Duodenal mucosa (tissue), 2 donors: ENCODE results near the gene CYBB.
A peak's percentile ranks its signal among the peaks of the same experiment; 100 is the strongest.

Experiments
- H3K27ac ChIP-seq: one replicate; pipeline ENCODE4 v1.7.0; 2013; ENCODE audit warnings: low read depth, low read length
- H3K27me3 ChIP-seq, 2 donors: one replicate each; pipeline ENCODE4 v1.7.0; 2013; ENCODE audit warnings: low read length in 2 of 2, control low read depth in 1 of 2; ENCODE audit not compliant: insufficient read depth in 2 of 2, control insufficient read depth in 1 of 2
- H3K36me3 ChIP-seq, 2 donors: one replicate each; pipeline ENCODE4 v1.7.0; 2013; ENCODE audit warnings: low read length in 2 of 2, control low read depth in 1 of 2; ENCODE audit not compliant: insufficient read depth in 2 of 2, control insufficient read depth in 1 of 2
- H3K4me1 ChIP-seq, 2 donors: one replicate each; pipeline ENCODE4 v1.7.0; 2013; ENCODE audit warnings: low read length in 2 of 2, control low read depth in 1 of 2; ENCODE audit not compliant: insufficient read depth in 2 of 2, control insufficient read depth in 1 of 2
- H3K4me3 ChIP-seq, 2 donors: one replicate each; pipeline ENCODE4 v1.7.0; 2013; ENCODE audit warnings: low read length in 2 of 2, low read depth in 1 of 2
- H3K9ac ChIP-seq, 2 donors: one replicate each; pipeline ENCODE4 v1.7.0; 2013; ENCODE audit warnings: low read length in 2 of 2, low read depth in 1 of 2
- H3K9me3 ChIP-seq, 2 donors: one replicate each; pipeline ENCODE4 v1.7.0; 2013; ENCODE audit warnings: low read length in 2 of 2, control low read depth in 1 of 2; ENCODE audit not compliant: control insufficient read depth in 1 of 2

CYBB gene

GRCh38 chrX:37847733-37848197 is 67.9 kb downstream of the CYBB start:
- Histone ChIP-seq H3K36me3 (no peaks in the 10 kb centered on the region), H3K27me3 (no peaks in the 10 kb centered on the region), H3K27ac (peak overlapping the region; percentile 32), H3K9ac (peak overlapping the region; percentile 70 to 78), H3K9me3 (no peaks in the 10 kb centered on the region), H3K4me3 (peak overlapping the region; percentile 71 to 75), H3K4me1 (no peaks in the 10 kb centered on the region)

GRCh38 chrX:37854148-37854547 is 74.3 kb downstream of the CYBB start:
- H3K36me3 ChIP-seq: no peaks in the 10 kb centered on the region
- H3K4me1 ChIP-seq: no peaks in the 10 kb centered on the region
- H3K27ac ChIP-seq: no peak overlapping the region
- H3K9me3 ChIP-seq: no peaks in the 10 kb centered on the region
- no peak overlapping the region for H3K9ac ChIP-seq
- H3K4me3 ChIP-seq: no peak overlapping the region
- H3K27me3 ChIP-seq: no peaks in the 10 kb centered on the region

GRCh38 chrX:37854748-37855147 is 74.9 kb downstream of the CYBB start:
- Histone ChIP-seq H3K9ac (no peak overlapping the region), H3K4me1 (no peaks in the 10 kb centered on the region), H3K4me3 (no peak overlapping the region), H3K27me3 (no peaks in the 10 kb centered on the region), H3K9me3 (no peaks in the 10 kb centered on the region), H3K36me3 (no peaks in the 10 kb centered on the region), H3K27ac (no peak overlapping the region)

- no peaks in the 10 kb centered on the region for H3K9me3 ChIP-seq
- H3K27me3 ChIP-seq: no peaks in the 10 kb centered on the region
- peaks cover 3 to 14% of the 10 kb centered on the region in 2 donors for H3K4me1 ChIP-seq
- H3K9ac ChIP-seq: no peak overlapping the region
- no peak overlapping the region for H3K27ac ChIP-seq
- H3K36me3 ChIP-seq: no peaks in the 10 kb centered on the region
- no peak overlapping the region for H3K4me3 ChIP-seq
Observed at GRCh38 chrX:37860721-37861120, 80.9 kb downstream of the CYBB start.

- Histone ChIP-seq H3K9ac (no peak overlapping the region), H3K27ac (no peak overlapping the region), H3K27me3 (no peaks in the 10 kb centered on the region), H3K36me3 (no peaks in the 10 kb centered on the region), H3K4me3 (no peak overlapping the region), H3K4me1 (peaks cover 3 to 14% of the 10 kb centered on the region in 2 donors), H3K9me3 (no peaks in the 10 kb centered on the region)
Observed at GRCh38 chrX:37862851-37863250, 83.0 kb downstream of the CYBB start.
